GM19468 (cell line): ENCODE results near the gene ACOX1.

ENCODE experiments used
- ATAC-seq: cut with Tn5 transposase; IDR thresholded peaks from one replicate; pipeline ENCODE4 v1.9.1; 2021; ENCODE audit warnings: mild to moderate bottlenecking, moderate library complexity, moderate number of reproducible peaks; ENCODE audit not compliant: unreplicated experiment; ENCODE audit errors: extremely low read depth

Gene ACOX1

GRCh38 chr17:76008630-76009425 is 29.9 kb upstream of the ACOX1 start:
- no peak for ATAC-seq

GRCh38 chr17:76008208-76008607 is 29.2 kb upstream of the ACOX1 start:
- ATAC-seq = no peak

GRCh38 chr17:76007850-76008165 is 28.8 kb upstream of the ACOX1 start:
- no peak for ATAC-seq

GRCh38 chr17:76007131-76007849 is 28.3 kb upstream of the ACOX1 start:
- no peak for ATAC-seq

- no peak for ATAC-seq
Observed at GRCh38 chr17:76005263-76006149, 26.5 kb upstream of the ACOX1 start.

- no peak for ATAC-seq
Observed at GRCh38 chr17:76004750-76005262, 25.8 kb upstream of the ACOX1 start.

- no peak for ATAC-seq
Observed at GRCh38 chr17:76003915-76004314, 24.9 kb upstream of the ACOX1 start.

- no peak for ATAC-seq
Observed at GRCh38 chr17:76002100-76002499, 23.1 kb upstream of the ACOX1 start.

- ATAC-seq = no peak
Observed at GRCh38 chr17:76000755-76001521, 22.0 kb upstream of the ACOX1 start, which contains the start of gene CDK3. CDK3 (plus strand) TSS chr17:76000855; CDS start chr17:76001426, 571 bp downstream.

GRCh38 chr17:76000016-76000754 is 21.2 kb upstream of the ACOX1 start:
- ATAC-seq = no peak

- no peak for ATAC-seq
Observed at GRCh38 chr17:75998327-75998795, 19.4 kb upstream of the ACOX1 start.

- no peak for ATAC-seq
Observed at GRCh38 chr17:75996665-75997590, 18.0 kb upstream of the ACOX1 start.

GRCh38 chr17:75995385-75995925 is 16.5 kb upstream of the ACOX1 start:
- ATAC-seq = no peak

GRCh38 chr17:75994802-75995370 is 15.9 kb upstream of the ACOX1 start:
- no peak for ATAC-seq

GRCh38 chr17:75991396-75991795 is 12.4 kb upstream of the ACOX1 start:
- ATAC-seq = no peak

- ATAC-seq = no peak
Observed at GRCh38 chr17:75987041-75987440, 8.1 kb upstream of the ACOX1 start.

- ATAC-seq = no peak
Observed at GRCh38 chr17:75985986-75986385, 7.0 kb upstream of the ACOX1 start.
